Ramos (cell line): ENCODE measurements around the gene ZC3H12A.

ENCODE experiments used
- in situ Hi-C: fragments of 300-500 bp; cut with MboI; formaldehyde crosslinking; loops from one replicate; pipeline ENCODE4 v1.14.3; 2022; ENCODE audit warnings: low sequenced_read_pairs; ENCODE audit not compliant: unreplicated experiment

Gene ZC3H12A

DNA sequence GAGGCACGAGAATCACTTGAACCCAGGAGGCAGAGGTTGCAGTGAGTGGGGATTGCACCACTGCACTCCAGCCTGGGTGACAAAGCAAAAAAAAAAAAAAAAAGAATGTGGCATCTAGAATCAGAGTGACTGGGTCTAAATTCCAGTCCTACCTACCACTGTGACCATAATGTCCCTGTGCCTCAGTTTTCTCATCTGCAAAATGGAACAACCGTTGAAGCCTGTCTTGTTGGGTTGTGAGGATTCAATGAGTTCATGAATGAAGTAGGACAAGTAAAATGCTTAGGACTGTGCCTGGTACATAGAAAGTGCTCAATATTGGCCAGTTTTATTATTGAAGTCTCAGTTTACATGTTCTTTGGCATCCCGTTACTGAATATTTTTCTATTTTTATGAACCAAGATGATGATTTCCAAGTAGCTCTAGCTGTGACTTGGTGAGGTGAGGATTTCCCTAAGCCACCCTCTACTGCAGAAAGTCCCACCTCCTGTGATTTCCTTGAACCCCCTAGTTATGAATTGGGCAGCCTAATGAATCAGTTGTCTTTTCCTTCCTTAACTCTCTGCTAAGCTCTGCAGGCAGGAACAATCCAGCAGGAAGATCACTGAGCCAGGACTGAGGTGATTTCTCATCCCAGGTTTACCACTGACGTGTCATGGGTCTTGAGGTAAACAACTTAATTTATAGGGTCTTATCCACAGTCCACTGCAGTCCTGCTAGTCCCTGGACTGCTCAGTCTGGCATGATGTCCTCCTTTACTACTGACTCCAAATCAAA, 59.1 kb downstream of the ZC3H12A start:
- in situ Hi-C loops: no loop called here
